IMR-90 (cell line): ENCODE results near the gene SAFB2. TPM values are rescaled to one million over a fixed set of nuclear protein-coding genes. Genes with fewer than 3 reads are reported as not detected.

Source experiments
- ATAC-seq: fragments of 200-7000 bp; cut with Tn5 transposase; 2 replicates; pipeline ENCODE4 v1.9.1; 2020; ENCODE audit warnings: low read depth, mild to moderate bottlenecking, moderate library complexity
- BruUV-seq: library from RNA; stranded (reverse); fragments of 400-500 nt; replicated peaks from 2 replicates; lab custom pipeline; 2021; lab: Mats Ljungman, UMichigan
- CTCF ChIA-PET: fragments of 300-600 bp; formaldehyde crosslinking; extraction: SDS; loops from one replicate; lab custom pipeline; 2021; ENCODE audit warnings: antibody characterized with exemption; lab: Yijun Ruan, JAX
- POLR2A ChIA-PET: fragments of 300-600 bp; sonication (Branson Sonifier 250); formaldehyde crosslinking; loops from one replicate; lab custom pipeline; 2022; ENCODE audit warnings: antibody characterized with exemption; ENCODE audit not compliant: unreplicated experiment; lab: Charles Lee
- DNase-seq: peaks from one replicate; pipeline ENCODE4 v3.0.0; 2013
- H2AFZ ChIP-seq: replicated peaks from 2 replicates; pipeline ENCODE3; 2013; ENCODE audit warnings: low read length, mild to moderate bottlenecking; ENCODE audit not compliant: poor library complexity
- H2AK5ac ChIP-seq: 2 replicates; pipeline ENCODE4 v1.6.1; 2013; ENCODE audit warnings: low read depth, low read length, inconsistent platforms
- H2AK9ac ChIP-seq: replicated peaks from 2 replicates; pipeline ENCODE3; 2013; ENCODE audit warnings: mild to moderate bottlenecking, low read depth, low read length, moderate library complexity; ENCODE audit not compliant: poor library complexity
- H2BK120ac ChIP-seq: 2 replicates; pipeline ENCODE4 v1.6.1; 2013; ENCODE audit warnings: low read depth, low read length, inconsistent platforms
- H2BK15ac ChIP-seq: 3 replicates; pipeline ENCODE4 v1.6.1; 2013; ENCODE audit warnings: low read depth, low read length, inconsistent platforms
- H2BK20ac ChIP-seq: 2 replicates; pipeline ENCODE4 v1.6.1; 2013; ENCODE audit warnings: low read depth, mild to moderate bottlenecking, inconsistent platforms, low read length, moderate library complexity
- H2BK5ac ChIP-seq: 2 replicates; pipeline ENCODE4 v1.6.1; 2013; ENCODE audit warnings: mild to moderate bottlenecking, low read depth, low read length, inconsistent platforms; ENCODE audit not compliant: poor library complexity, severe bottlenecking
- H3K14ac ChIP-seq: replicated peaks from 2 replicates; pipeline ENCODE4 v1.6.1; 2013; ENCODE audit warnings: low read depth, low read length, inconsistent platforms
- H3K18ac ChIP-seq: 2 replicates; pipeline ENCODE4 v1.6.1; 2013; ENCODE audit warnings: low read depth, low read length, control low read depth
- H3K23ac ChIP-seq: 2 replicates; pipeline ENCODE4 v1.6.1; 2013; ENCODE audit warnings: low read depth, low read length, inconsistent platforms
- H3K27ac ChIP-seq: 2 replicates; pipeline ENCODE4 v1.5.1; 2013; ENCODE audit warnings: mild to moderate bottlenecking, control low read depth, low read length; ENCODE audit not compliant: insufficient read depth
- H3K27me3 ChIP-seq: 2 replicates; pipeline ENCODE4 v1.6.1; 2013; ENCODE audit warnings: low read length; ENCODE audit not compliant: control insufficient read depth, insufficient read depth
- H3K36me3 ChIP-seq: 2 replicates; pipeline ENCODE4 v1.6.1; 2013; ENCODE audit warnings: low read length, mixed read lengths; ENCODE audit not compliant: control insufficient read depth, insufficient read depth
- H3K4ac ChIP-seq: 2 replicates; pipeline ENCODE4 v1.6.1; 2013; ENCODE audit warnings: low read depth, low read length, inconsistent platforms
- H3K4me1 ChIP-seq: 2 replicates; pipeline ENCODE4 v1.6.1; 2013; ENCODE audit warnings: low read length, mixed read lengths; ENCODE audit not compliant: control insufficient read depth, insufficient read depth
- H3K4me2 ChIP-seq: 2 replicates; pipeline ENCODE4 v1.6.1; 2013; ENCODE audit warnings: low read depth, mild to moderate bottlenecking, control low read depth, low read length, moderate library complexity
- H3K4me3 ChIP-seq: 2 replicates; pipeline ENCODE4 v1.5.1; 2013; ENCODE audit warnings: low read depth, mild to moderate bottlenecking, control low read depth, low read length, moderate library complexity; ENCODE audit not compliant: insufficient read depth
- H3K56ac ChIP-seq: 2 replicates; pipeline ENCODE4 v1.6.1; 2013; ENCODE audit warnings: low read length, inconsistent platforms; ENCODE audit not compliant: insufficient read depth; ENCODE audit errors: extremely low read depth
- H3K79me1 ChIP-seq, 2 experiments: 2 replicates each; pipeline ENCODE4 v1.6.1; 2013; ENCODE audit warnings: low read length in 2 of 2, inconsistent platforms in 1 of 2, low read depth in 1 of 2
- H3K9ac ChIP-seq: 2 replicates; pipeline ENCODE4 v1.6.1; 2013; ENCODE audit warnings: low read depth, low read length, control low read depth
- H3K9me1 ChIP-seq: 2 replicates; pipeline ENCODE4 v1.6.1; 2013; ENCODE audit warnings: low read length, inconsistent platforms; ENCODE audit not compliant: insufficient read depth
- H3K9me3 ChIP-seq: 2 replicates; pipeline ENCODE4 v1.6.1; 2013; ENCODE audit warnings: low read length; ENCODE audit not compliant: control insufficient read depth, insufficient read depth
- H4K20me1 ChIP-seq: 2 replicates; pipeline ENCODE4 v1.6.1; 2013; ENCODE audit warnings: low read length, inconsistent platforms; ENCODE audit not compliant: insufficient read depth
- H4K5ac ChIP-seq: 2 replicates; pipeline ENCODE4 v1.6.1; 2013; ENCODE audit warnings: mild to moderate bottlenecking, low read depth, low read length, control low read depth
- H4K8ac ChIP-seq, 2 experiments: 2 replicates each; pipeline ENCODE4 v1.6.1; 2013; ENCODE audit warnings: low read depth in 2 of 2, low read length in 2 of 2, control low read depth in 1 of 2, inconsistent platforms in 1 of 2
- H4K91ac ChIP-seq: 2 replicates; pipeline ENCODE4 v1.6.1; 2013; ENCODE audit warnings: low read depth, low read length, inconsistent platforms; ENCODE audit not compliant: insufficient read depth
- BHLHE40 ChIP-seq: fragments of 150-350 bp; IDR thresholded peaks from 2 replicates; pipeline ENCODE4 v1.6.1; 2016; ENCODE audit warnings: mild to moderate bottlenecking, low read depth, low read length
- CHD1 ChIP-seq: IDR thresholded peaks from 2 replicates; pipeline ENCODE4 v1.6.1; 2012; ENCODE audit warnings: low read depth, low read length, improper control_type of control experiment
- ELK1 ChIP-seq: fragments of 150-350 bp; IDR thresholded peaks from 2 replicates; pipeline ENCODE4 v1.6.1; 2016; ENCODE audit warnings: low read depth, mild to moderate bottlenecking, low read length, moderate library complexity, borderline replicate concordance
- NFE2L2 ChIP-seq: fragments of 150-350 bp; IDR thresholded peaks from 2 replicates; pipeline ENCODE4 v1.6.1; 2016; ENCODE audit warnings: low read depth, mild to moderate bottlenecking, low read length
- POLR2A ChIP-seq: IDR thresholded peaks from 2 replicates; pipeline ENCODE4 v1.6.1; 2012; ENCODE audit warnings: mild to moderate bottlenecking, low read depth, low read length
- RFX5 ChIP-seq: IDR thresholded peaks from 2 replicates; pipeline ENCODE4 v1.8.0; 2012; ENCODE audit warnings: low read depth, mild to moderate bottlenecking, low read length, moderate library complexity
- SMC3 ChIP-seq: fragments of 150-350 bp; IDR thresholded peaks from 2 replicates; pipeline ENCODE4 v1.6.1; 2016; ENCODE audit warnings: low read depth, mild to moderate bottlenecking, antibody characterized with exemption, low read length, moderate library complexity
- WGBS, 2 experiments: methylation state at CpG; one replicate each; pipeline versions ENCODE4 v1.1.5 to v1.1.7; 2013; ENCODE audit warnings: missing lambda C conversion rate in 2 of 2; ENCODE audit not compliant: insufficient read length in 1 of 2; ENCODE audit errors: extremely low coverage in 2 of 2; 5-methylcytosine and 5-hydroxymethylcytosine counted together
- dilution Hi-C: fragments of 300-500 bp; cut with HindIII; formaldehyde crosslinking; loops from one replicate; pipeline ENCODE4 v1.14.3; 2018; ENCODE audit warnings: low sequenced_read_pairs; ENCODE audit not compliant: unreplicated experiment
- in situ Hi-C: fragments of 300-500 bp; cut with MboI; formaldehyde crosslinking; loops from 3 replicates; pipeline ENCODE4 v1.14.3; 2019; ENCODE audit warnings: low sequenced_read_pairs, inconsistent platforms, mixed read lengths
- intact Hi-C: fragments of 100-400 bp; cut with micrococcal nuclease; formaldehyde crosslinking; loops from 2 replicates; pipeline ENCODE4 v1.10.0; 2022
- polyA plus RNA-seq, 3 experiments: library from polyadenylated mRNA; depleted of rRNA; stranded (reverse); fragments of >200 nt; gene quantifications; 2 replicates each; pipeline ENCODE4 v1.2.3, GENCODE V29; 2012; ENCODE audit warnings: low replicate concordance in 1 of 3
- total RNA-seq: library from RNA; depleted of rRNA; stranded (reverse); fragments of >200 nt; gene quantifications from 2 replicates; pipeline ENCODE4 v1.2.3, GENCODE V29; 2012
- TF ChIP-seq, protein P1 (sequence below): fragments of 150-350 bp; IDR thresholded peaks from 2 replicates; pipeline ENCODE4 v1.6.1; 2017; ENCODE audit warnings: mild to moderate bottlenecking, antibody characterized with exemption, low read length, low read depth
- TF ChIP-seq, protein P2 (sequence below): conservative IDR thresholded peaks from 2 replicates; pipeline ENCODE4 v1.5.1; 2012; ENCODE audit warnings: mild to moderate bottlenecking, low read depth, low read length, improper control_type of control experiment

Gene SAFB2
- total and polyA plus RNA-seq, 2 of the 4 experiments (the other 2 are of a cell fraction) = 11.8 to 26.2 TPM

- no peak for DNase-seq
- no peak overlapping the region for H3K9ac ChIP-seq
- peaks cover 8% of the 10 kb centered on the region; the same call in 1 of the 2 replicates for H3K27me3 ChIP-seq
- CTCF ChIA-PET = no interaction called here
- 0 out of 2 replicates have a peak, but pooled peaks cover 2% of the 10 kb centered on the region for H3K4me1 ChIP-seq
- no peak overlapping the region for H2BK5ac ChIP-seq
- H3K9me1 ChIP-seq = no peaks in the 10 kb centered on the region
- H3K23ac ChIP-seq = no peak overlapping the region
- in situ Hi-C loops (no loop called here), intact Hi-C loops (no loop called here), dilution Hi-C loops (no loop called here)
- H4K5ac ChIP-seq = no peak overlapping the region
- H2AK9ac ChIP-seq = no peak overlapping the region
- BruUV-seq = no TSS peak
- no peak overlapping the region for H3K4me2 ChIP-seq
- no peaks in the 10 kb centered on the region for H4K20me1 ChIP-seq
- H3K4me3 ChIP-seq = no peak overlapping the region
- ATAC-seq = no peak
- H3K9me3 ChIP-seq = peaks cover 15% of the 10 kb centered on the region
- WGBS, 2 experiments = 47% methylated on average over 5 of the region's 12 CpGs; no CpG with 5 or more reads in 1 of the 2 experiments
- no peak overlapping the region for H3K27ac ChIP-seq
- no peaks in the 10 kb centered on the region for H3K79me1 ChIP-seq
- H3K14ac ChIP-seq = no peak overlapping the region
- no peak overlapping the region for H2AFZ ChIP-seq
- H2BK15ac ChIP-seq = no peak overlapping the region
- no peak overlapping the region for H2BK120ac ChIP-seq
- H2AK5ac ChIP-seq = no peak overlapping the region
- H3K56ac ChIP-seq = no peak overlapping the region
- no peak overlapping the region for H4K8ac ChIP-seq
- no peak overlapping the region for H4K91ac ChIP-seq
- POLR2A ChIA-PET = no interaction called here
- H3K18ac ChIP-seq = no peak overlapping the region
- H3K36me3 ChIP-seq = no peaks in the 10 kb centered on the region
- TF ChIP-seq ELK1 (no peak), CHD1 (no peak), NFE2L2 (no peak), POLR2A (no peak), SMC3 (no peak), BHLHE40 (no peak), RFX5 (no peak)
- TF ChIP-seq, protein P1, sequence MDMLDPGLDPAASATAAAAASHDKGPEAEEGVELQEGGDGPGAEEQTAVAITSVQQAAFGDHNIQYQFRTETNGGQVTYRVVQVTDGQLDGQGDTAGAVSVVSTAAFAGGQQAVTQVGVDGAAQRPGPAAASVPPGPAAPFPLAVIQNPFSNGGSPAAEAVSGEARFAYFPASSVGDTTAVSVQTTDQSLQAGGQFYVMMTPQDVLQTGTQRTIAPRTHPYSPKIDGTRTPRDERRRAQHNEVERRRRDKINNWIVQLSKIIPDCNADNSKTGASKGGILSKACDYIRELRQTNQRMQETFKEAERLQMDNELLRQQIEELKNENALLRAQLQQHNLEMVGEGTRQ = no peak
- TF ChIP-seq, protein P2, sequence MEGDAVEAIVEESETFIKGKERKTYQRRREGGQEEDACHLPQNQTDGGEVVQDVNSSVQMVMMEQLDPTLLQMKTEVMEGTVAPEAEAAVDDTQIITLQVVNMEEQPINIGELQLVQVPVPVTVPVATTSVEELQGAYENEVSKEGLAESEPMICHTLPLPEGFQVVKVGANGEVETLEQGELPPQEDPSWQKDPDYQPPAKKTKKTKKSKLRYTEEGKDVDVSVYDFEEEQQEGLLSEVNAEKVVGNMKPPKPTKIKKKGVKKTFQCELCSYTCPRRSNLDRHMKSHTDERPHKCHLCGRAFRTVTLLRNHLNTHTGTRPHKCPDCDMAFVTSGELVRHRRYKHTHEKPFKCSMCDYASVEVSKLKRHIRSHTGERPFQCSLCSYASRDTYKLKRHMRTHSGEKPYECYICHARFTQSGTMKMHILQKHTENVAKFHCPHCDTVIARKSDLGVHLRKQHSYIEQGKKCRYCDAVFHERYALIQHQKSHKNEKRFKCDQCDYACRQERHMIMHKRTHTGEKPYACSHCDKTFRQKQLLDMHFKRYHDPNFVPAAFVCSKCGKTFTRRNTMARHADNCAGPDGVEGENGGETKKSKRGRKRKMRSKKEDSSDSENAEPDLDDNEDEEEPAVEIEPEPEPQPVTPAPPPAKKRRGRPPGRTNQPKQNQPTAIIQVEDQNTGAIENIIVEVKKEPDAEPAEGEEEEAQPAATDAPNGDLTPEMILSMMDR = no peak
- H3K4ac ChIP-seq = no peak overlapping the region
- H2BK20ac ChIP-seq = no peak overlapping the region
These were observed 84.7 kb downstream of the SAFB2 start for GRCh38 chr19:5537870-5538269.
